ENCODE measurements around the gene CBX8. TPM values are rescaled to one million over a fixed set of nuclear protein-coding genes. Genes with fewer than 3 reads are reported as not detected.

The CBX8 gene
- polyA plus RNA-seq, 1 experiment, result 0.37 TPM

GRCh38 chr17:79815836-79816461 lies 19.1 kb upstream of the CBX8 start:
- Histone ChIP-seq H3K27ac (ENCODE audit: low read depth, low read length) (no peak overlapping the region), H3K9me3 (ENCODE audit: control insufficient read depth, insufficient read depth, low read length) (no peaks in the 10 kb centered on the region; the same call in 1 of the 2 replicates), H3K27me3 (ENCODE audit: control insufficient read depth, insufficient read depth, low read length) (peaks cover 82% of the 10 kb centered on the region), H3K4me3 (ENCODE audit: low read depth, low read length) (no peak overlapping the region)
- no peak for TF ChIP-seq CTCF (IDR thresholded peaks at IDR 0.05; ENCODE audit: low read depth, low read length)
- no peak for DNase-seq (ENCODE audit: low read depth, low spot score)
- CTCF ChIA-PET, result no interaction called here
- POLR2A ChIA-PET, result interaction anchor here (3.9 kb wide), 1 partner anchor 23 kb away, joined by 17 read pairs; the partner anchor contains the start of gene CBX4

GRCh38 chr17:79814974-79815835 lies 18.3 kb upstream of the CBX8 start:
- no peaks in the 10 kb centered on the region; the same call in 1 of the 2 replicates for H3K9me3 ChIP-seq (ENCODE audit: control insufficient read depth, insufficient read depth, low read length)
- ChIA-PET POLR2A (interaction anchor here (0.6 to 5.5 kb wide), 2 partner anchors 22 to 24 kb away, joined by 3 to 26 read pairs; partner anchors contain the start of gene CBX4), CTCF (no interaction called here)
- H3K27me3 ChIP-seq (ENCODE audit: control insufficient read depth, insufficient read depth, low read length), result peaks cover 86% of the 10 kb centered on the region
- H3K27ac ChIP-seq (ENCODE audit: low read depth, low read length), result no peak overlapping the region
- TF ChIP-seq CTCF (IDR thresholded peaks at IDR 0.05; ENCODE audit: low read depth, low read length), result no peak
- no peak overlapping the region; the same call in 1 of the 2 replicates for H3K4me3 ChIP-seq (ENCODE audit: low read depth, low read length)
- DNase-seq (ENCODE audit: low read depth, low spot score), result no peak

GRCh38 chr17:79814127-79814973 lies 17.5 kb upstream of the CBX8 start:
- Histone ChIP-seq H3K27ac (ENCODE audit: low read depth, low read length) (no peak overlapping the region), H3K9me3 (ENCODE audit: control insufficient read depth, insufficient read depth, low read length) (no peaks in the 10 kb centered on the region; the same call in 1 of the 2 replicates), H3K27me3 (ENCODE audit: control insufficient read depth, insufficient read depth, low read length) (peaks cover 83% of the 10 kb centered on the region), H3K4me3 (ENCODE audit: low read depth, low read length) (no peak overlapping the region)
- DNase-seq (ENCODE audit: low read depth, low spot score), result no peak
- TF ChIP-seq CTCF (IDR thresholded peaks at IDR 0.05; ENCODE audit: low read depth, low read length), result no peak
- CTCF ChIA-PET, result interaction anchor here (0.5 kb wide), 1 partner anchor 184 kb away, joined by 3 read pairs; no protein-coding TSS in a partner anchor
- POLR2A ChIA-PET, result interaction anchor here (0.6 to 5.5 kb wide), 4 partner anchors 15 to 25 kb away, joined by 3 to 26 read pairs (median 3); partner anchors contain the start of gene CBX4

GRCh38 chr17:79813297-79814126 lies 16.6 kb upstream of the CBX8 start:
- Histone ChIP-seq H3K27me3 (ENCODE audit: control insufficient read depth, insufficient read depth, low read length) (peaks cover 83% of the 10 kb centered on the region), H3K4me3 (ENCODE audit: low read depth, low read length) (peak overlapping the region; percentile 48; the same call in 1 of the 2 replicates), H3K27ac (ENCODE audit: low read depth, low read length) (no peak overlapping the region), H3K9me3 (ENCODE audit: control insufficient read depth, insufficient read depth, low read length) (no peaks in the 10 kb centered on the region; the same call in 1 of the 2 replicates)
- no peak for DNase-seq (ENCODE audit: low read depth, low spot score)
- POLR2A ChIA-PET, result interaction anchor here (0.7 to 5.5 kb wide), 5 partner anchors 8 to 26 kb away, joined by 3 to 26 read pairs (median 3); partner anchors contain the start of gene CBX4
- no peak for TF ChIP-seq CTCF (IDR thresholded peaks at IDR 0.05; ENCODE audit: low read depth, low read length)
- CTCF ChIA-PET, result no interaction called here
